HG02678 (cell line): ENCODE measurements around the gene ANKS1A.
"Not testable (repeated sequence)": the region's sequence is repeated elsewhere in the genome, so short reads cannot be mapped to it uniquely, and the experiment has no call there.

Source experiments
- ATAC-seq: cut with Tn5 transposase; IDR thresholded peaks from one replicate; pipeline ENCODE4 v1.9.1; 2021; ENCODE audit warnings: mild to moderate bottlenecking, moderate library complexity; ENCODE audit not compliant: unreplicated experiment

The ANKS1A gene

GRCh38 chr6:34984416-34984815 is 95.4 kb downstream of the ANKS1A start:
- no peak for ATAC-seq

- no peak for ATAC-seq
Measured at GRCh38 chr6:34985236-34985635, 96.2 kb downstream of the ANKS1A start.

GRCh38 chr6:34986845-34987246 is 97.8 kb downstream of the ANKS1A start:
- ATAC-seq = no peak

DNA sequence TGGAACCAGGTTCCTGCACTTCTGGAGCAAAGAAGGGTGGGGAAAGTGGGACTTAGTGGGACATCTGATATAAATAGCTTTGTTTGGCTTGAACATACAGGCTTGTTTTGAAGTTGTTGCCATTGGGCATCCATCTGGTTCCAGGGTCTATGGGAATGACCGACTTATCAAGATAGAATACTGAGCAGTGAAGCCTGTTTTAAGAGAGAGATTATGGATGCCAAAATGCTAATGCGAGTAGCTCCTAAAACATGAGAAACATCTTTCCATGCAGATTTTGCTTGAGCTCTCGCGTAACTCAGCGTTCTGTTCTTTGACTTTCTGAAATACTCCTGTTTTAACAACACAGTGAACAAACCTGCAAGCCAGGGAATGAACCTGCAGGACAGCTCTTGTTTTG is 98.5 kb downstream of the ANKS1A start:
- ATAC-seq = no peak

DNA sequence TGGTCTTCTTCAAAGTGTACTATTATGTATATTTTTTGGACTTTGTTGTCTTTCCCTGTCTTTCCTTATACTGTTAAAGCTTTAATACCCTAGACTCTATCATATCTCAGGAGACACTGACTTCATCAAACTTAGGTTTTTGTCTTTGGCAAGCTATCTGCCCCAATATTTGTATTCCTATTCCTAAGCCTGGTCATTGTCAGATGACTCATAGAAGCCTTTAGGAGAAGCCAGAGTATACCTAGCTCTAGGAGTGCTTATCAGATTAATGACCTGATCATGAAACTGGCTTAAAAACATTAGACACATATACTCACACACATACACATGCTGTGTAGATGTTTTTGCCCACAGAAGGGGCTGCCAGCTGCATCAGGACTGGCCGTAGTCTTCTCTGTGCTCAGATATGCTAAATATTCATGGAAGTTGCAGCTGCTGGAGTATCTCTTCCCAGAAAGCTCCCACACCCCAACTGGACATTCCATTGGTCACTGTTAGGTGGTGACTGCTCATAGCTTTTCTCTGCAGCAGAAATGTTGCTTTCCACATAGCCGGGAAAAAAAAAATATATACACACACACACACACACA is 102.0 kb downstream of the ANKS1A start:
- no peak for ATAC-seq

DNA sequence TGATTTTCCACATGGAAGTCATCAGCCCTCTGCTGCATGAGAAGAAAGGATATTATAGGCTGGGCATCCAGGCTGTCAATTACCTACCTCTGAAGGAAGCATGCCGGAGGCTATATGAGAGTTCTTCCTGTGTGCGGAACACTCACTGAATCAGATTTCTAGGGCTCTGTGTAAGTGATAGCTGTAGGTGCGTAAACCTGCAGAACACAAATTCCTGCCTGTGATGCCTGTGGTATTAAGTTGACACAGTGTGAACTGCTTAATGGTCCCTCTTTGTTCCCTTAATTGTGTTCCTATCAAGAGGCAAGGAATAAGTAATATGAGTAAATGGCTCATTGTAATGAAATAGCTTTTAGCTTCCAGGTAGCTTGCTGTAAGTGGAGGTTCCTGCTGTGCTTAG is 103.3 kb downstream of the ANKS1A start:
- no peak for ATAC-seq

DNA sequence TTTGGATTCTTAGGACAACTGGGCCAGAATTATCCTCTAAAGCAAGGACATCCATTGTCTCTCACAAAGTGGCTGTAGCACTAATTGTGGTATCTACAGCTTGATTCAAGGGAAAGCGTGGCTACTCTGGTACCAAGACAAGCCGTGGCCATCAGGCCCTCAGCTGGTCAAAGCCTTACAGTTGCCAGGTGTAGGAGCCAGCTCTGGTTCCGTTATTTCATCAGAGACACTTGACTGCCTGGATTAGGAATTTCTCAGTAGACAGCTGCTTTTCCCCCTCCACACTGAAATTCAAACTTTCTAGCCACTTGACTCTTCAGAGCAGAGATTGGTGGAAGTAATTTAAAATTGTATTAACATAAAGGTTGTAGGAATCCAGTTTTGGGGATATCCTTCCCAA is 104.2 kb downstream of the ANKS1A start:
- no peak for ATAC-seq

GRCh38 chr6:34994693-34995092 is 105.6 kb downstream of the ANKS1A start:
- no peak for ATAC-seq

DNA sequence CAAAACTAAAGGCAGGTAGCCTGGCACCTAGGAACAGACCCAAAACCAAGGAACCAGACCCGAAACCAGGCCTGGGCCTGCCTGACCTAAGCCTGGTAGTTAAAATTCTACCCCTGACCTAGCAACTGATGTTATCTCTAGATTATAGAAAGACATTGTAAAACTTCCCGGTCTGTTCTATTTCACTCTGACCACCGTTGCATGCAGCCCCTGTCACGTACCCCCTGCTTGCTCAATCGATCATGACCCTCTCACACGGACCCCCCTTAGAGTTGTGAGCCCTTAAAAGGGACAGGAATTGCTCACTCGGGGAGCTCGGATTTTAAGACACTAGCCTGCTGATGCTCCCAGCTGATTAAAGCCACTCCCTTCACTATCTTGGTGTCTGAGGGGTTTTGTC is 109.4 kb downstream of the ANKS1A start:
- ATAC-seq = not testable (repeated sequence)

- not testable (repeated sequence) for ATAC-seq
Measured at GRCh38 chr6:34999153-34999552, 110.1 kb downstream of the ANKS1A start.

DNA sequence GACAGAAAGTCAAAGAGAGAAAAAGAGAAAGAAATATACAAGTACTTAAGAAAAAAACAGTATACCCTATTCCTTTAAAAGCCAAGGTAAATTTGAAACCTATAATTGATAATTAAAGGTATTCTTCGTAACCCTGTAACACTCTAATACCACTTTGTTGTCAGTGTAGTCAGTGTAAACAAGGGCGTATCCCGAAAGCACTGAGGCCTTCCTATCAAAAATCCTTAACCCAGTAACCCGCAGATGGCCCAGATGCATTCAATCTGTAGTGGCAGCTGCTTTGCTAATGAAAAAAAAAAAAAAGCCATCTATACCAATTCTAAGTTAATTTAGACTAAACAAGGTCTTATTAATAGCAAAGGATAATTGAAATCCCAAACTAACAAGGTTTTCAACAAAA is 110.9 kb downstream of the ANKS1A start:
- not testable (repeated sequence) for ATAC-seq

GRCh38 chr6:35001349-35001748 is 112.3 kb downstream of the ANKS1A start:
- ATAC-seq = not testable (repeated sequence)

GRCh38 chr6:35003886-35004530 is 115.0 kb downstream of the ANKS1A start:
- ATAC-seq = not testable (repeated sequence)

DNA sequence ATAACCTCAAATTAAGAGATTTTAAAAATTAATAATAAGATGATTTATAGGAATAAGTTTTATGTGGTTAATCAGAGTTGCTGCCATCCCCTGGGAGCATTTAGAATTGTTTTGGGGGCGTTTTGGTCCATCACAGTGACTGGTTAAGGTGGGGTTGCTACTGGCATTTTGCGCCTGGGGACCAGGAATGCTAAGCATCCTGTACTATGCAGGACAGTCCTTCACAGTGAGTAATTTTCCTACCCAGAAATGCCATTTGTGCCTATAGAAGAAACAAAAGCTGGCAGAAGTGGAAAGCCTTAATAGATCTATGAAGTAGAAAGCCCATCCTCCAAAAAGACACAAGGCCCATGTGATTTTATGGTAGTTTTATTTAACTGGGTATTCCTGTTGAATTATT is 118.0 kb downstream of the ANKS1A start:
- no peak for ATAC-seq

GRCh38 chr6:35008858-35009257 is 119.8 kb downstream of the ANKS1A start:
- ATAC-seq = no peak

- ATAC-seq = no peak
Measured at GRCh38 chr6:35011096-35012041, 122.3 kb downstream of the ANKS1A start.

- ATAC-seq = no peak
Measured at GRCh38 chr6:35013701-35014100, 124.6 kb downstream of the ANKS1A start.

DNA sequence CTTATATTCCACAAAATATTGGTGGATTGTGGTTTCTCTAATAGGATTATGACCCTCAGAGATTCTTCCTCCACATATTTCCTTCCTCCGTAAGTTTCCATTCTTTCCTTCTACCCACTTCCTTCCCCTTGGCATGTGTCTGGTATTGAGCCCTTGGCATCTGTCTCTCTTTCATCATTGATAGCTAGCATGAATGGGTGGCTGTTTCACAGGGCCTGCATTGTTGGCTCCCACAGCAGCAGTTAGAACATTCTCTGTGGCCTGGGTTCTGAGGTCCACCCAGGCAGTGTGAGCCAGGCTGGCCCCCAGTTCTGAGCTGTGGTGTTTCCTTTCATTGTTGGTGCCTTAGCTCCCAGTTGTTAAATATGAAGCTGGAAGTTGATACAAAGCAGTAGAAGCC is 125.3 kb downstream of the ANKS1A start:
- ATAC-seq = no peak

DNA sequence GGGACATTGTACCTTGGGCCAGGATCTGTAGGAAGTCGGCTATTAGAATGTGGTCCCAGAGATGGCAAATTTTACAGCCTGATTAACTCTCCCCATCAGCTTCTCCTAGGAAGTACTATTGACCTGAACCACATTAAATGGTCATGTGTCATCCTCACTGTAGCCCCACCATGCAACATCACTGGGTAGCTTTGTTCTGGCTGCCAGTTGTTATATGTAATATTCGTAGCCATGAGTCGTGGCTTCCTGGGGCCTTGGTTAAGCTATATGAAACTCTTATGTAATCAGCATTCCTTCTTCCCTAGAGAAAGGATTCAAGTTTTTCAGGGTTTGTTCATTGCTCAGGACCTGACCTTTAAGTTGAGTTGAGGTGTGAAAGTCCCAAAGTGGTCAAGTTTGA is 125.7 kb downstream of the ANKS1A start:
- no peak for ATAC-seq

GRCh38 chr6:35015476-35015875 is 126.4 kb downstream of the ANKS1A start:
- ATAC-seq = no peak

DNA sequence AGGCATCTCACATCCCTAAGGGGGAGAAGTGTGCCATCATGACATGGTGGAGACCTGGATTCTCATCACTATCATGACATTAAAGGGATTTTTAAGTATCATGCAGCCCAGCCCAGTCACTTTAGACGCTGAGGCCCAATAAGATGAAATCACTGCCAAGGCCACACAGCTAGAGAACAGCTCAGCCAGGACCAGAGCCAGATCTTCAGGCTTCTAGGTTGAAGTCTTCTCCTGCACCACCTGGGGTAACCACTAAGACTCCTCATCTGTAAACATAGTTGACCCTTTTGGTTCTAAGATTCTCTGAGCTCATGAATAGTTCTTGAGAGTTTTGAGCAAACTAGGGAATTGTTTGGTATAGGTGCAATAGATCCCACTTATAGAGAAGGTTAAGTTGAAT is 126.9 kb downstream of the ANKS1A start:
- ATAC-seq = no peak
